Stimulated activated naive B cell treated with anti-CD40 and anti-IgM and Interleukin-4, amounts not matched to agents 10 μg/mL and 1 μg/mL and 100 μg/mL, for 72 hours (primary cell): ENCODE results near the gene MSI2.

Source experiments
- ATAC-seq, 2 donors: fragments of 150-1000 bp; cut with Tn5 transposase; replicated peaks; 2 replicates each; pipeline ENCODE4 v1.10.0; 2021; ENCODE audit warnings: moderate library complexity in 1 of 2
- DNase-seq: peaks from one replicate; pipeline ENCODE4 v3.0.0; 2021
- H3K27ac Mint-ChIP-seq: one replicate; pipeline ENCODE4 v1.8.0; 2022; ENCODE audit warnings: mild to moderate bottlenecking, mixed read lengths
- H3K27me3 Mint-ChIP-seq, 2 donors: one replicate each; pipeline ENCODE4 v1.8.0; 2022; ENCODE audit warnings: mixed read lengths in 2 of 2
- H3K36me3 Mint-ChIP-seq, 2 donors: one replicate each; pipeline ENCODE4 v1.8.0; 2022; ENCODE audit warnings: mixed read lengths in 2 of 2, mild to moderate bottlenecking in 1 of 2
- H3K4me1 Mint-ChIP-seq, 2 donors: one replicate each; pipeline ENCODE4 v1.8.0; 2022; ENCODE audit warnings: mixed read lengths in 2 of 2, mild to moderate bottlenecking in 1 of 2
- H3K4me3 Mint-ChIP-seq, 2 donors: one replicate each; pipeline ENCODE4 v1.8.0; 2022; ENCODE audit warnings: mild to moderate bottlenecking in 2 of 2, mixed read lengths in 2 of 2, moderate library complexity in 1 of 2
- H3K9me3 Mint-ChIP-seq, 2 donors: one replicate each; pipeline ENCODE4 v1.8.0; 2022; ENCODE audit warnings: mixed read lengths in 2 of 2, mild to moderate bottlenecking in 1 of 2

Gene MSI2

DNA sequence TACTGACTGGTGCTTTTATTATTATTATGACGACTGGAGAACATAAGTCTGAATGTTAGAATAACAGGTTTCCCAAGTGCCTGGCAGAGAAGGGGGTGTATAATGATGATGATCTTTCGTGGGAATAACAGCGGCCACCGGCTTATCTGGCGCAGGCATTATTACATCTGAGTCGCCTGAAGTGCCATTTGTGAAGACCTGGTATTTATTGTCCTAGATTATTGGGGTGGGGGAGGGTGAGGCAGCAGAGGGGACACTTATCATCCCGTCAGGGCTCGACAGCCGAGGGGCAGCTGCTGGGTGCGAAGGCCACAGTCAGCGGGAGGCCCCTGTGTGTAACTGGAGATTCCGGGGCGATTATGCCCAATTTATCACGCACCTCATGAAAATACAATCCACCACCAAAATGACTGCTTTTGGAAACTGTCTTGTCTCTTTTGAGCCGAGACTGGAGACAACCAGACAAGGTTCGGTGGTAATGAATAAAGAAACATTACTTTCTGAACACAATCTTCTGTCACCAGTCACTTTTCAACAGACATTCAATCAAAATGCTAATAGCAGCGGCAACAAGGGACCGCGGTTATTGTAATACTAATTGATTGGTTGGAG is 289.5 kb downstream of the MSI2 start:
- Mint-ChIP-seq H3K4me1 (peaks cover 37 to 75% of the 10 kb centered on the region in 2 donors), H3K27me3 (no peaks in the 10 kb centered on the region), H3K4me3 (no peak overlapping the region)

DNA sequence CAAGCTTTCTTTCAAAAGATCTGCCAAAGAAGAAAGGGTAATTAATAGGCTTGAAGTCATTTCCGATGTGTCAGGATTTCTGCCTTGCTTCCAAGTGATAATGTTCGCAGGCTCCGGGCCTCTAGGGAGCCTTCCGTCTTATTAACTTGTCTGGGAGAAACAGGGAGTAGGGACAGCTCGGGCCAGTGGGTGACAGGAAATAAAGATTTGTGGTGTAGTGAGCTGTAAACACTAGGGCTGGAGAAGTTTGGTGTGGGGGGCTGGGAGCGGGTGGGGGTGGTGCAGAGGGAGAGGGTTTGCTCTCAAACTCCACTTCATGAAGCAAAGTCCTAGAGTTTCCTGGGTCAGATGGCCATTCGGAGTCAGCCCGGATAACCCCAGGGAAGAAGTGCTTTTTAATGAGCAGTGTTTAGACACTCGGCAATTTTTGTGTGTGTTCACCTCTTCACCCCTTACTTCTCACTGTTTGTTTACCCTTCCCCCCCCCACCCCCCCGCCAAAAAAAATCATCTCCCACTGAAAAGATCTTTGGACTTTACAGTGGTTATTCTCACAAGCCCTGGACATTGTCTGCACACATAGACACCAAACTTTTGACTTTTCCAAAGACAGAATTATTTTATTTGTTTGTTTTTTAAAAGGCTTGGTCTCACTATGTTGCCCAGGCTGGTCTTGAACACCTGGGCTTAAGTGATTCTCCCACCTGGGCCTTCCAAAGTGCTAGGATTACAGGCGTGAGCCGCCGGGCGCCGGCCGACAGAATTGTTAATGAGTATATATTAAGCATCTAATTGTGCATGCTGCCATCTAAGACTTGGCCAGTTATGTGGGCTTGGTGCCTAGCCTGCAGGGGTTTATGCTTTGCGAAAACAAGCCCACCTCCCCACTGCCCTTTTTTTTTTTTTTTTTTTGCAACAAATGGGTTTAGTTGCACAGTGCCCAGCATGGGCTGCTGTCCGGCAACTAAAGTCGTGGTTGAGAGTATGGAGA is 292.4 kb downstream of the MSI2 start:
- DNase-seq (no peak), ATAC-seq (no peak)
- H3K9me3 Mint-ChIP-seq, result no peaks in the 10 kb centered on the region
- H3K36me3 Mint-ChIP-seq, result peaks cover 3 to 21% of the 10 kb centered on the region in 2 donors
- H3K27ac Mint-ChIP-seq, result peak overlapping the region; percentile 42
- no peaks in the 10 kb centered on the region for H3K27me3 Mint-ChIP-seq
- peaks cover 59 to 88% of the 10 kb centered on the region in 2 donors for H3K4me1 Mint-ChIP-seq
- H3K4me3 Mint-ChIP-seq, result peak overlapping the region in 1 of 2 donors; percentile 48

More for the DNA sequence above, 289.5 kb downstream of the MSI2 start:
- Mint-ChIP-seq H3K9me3 (no peaks in the 10 kb centered on the region), H3K27ac (no peak overlapping the region), H3K36me3 (peaks cover 2 to 26% of the 10 kb centered on the region in 2 donors)
- ATAC-seq, result no peak
- DNase-seq, result no peak

DNA sequence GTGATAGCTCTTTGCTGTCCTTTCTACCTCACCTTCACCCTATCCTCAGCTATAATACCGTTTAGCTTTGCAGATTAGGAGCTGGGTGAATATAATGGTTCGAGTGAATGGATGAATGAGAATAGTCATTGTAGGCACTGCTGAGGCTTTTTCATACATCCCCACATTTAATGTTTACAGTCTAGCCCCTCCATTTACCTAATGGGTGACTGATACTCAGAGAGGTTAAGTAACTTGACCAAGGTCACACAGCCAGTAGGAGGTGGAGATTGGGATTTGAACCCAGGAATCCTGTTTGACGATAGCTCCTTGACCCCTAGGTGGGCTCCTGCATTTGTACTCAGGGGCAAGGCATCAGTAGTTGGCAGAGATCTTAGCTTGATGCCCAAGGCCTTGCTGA is 293.1 kb downstream of the MSI2 start:
- ATAC-seq, result no peak
- peaks cover 58 to 88% of the 10 kb centered on the region in 2 donors for H3K4me1 Mint-ChIP-seq

DNA sequence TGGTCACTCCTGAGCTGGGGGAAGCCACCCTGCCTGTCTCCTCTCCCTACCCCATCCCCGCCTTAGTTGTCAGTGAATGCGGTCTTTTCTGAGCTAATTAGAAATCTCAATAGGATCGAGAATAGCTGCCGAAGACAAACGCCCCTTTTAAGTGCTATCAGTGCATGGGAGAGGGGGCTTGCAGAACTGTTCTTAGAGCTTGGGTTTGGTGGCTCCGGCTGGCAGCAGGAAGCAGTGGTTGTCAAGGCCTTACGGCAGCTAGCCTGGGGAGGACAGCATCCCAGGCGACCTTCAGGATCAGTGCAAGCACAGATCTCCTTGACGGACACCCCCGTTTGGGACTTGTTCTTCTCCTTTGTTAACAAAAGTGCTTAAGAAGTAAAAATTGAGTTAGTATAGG is 293.7 kb downstream of the MSI2 start:
- Mint-ChIP-seq H3K9me3 (no peaks in the 10 kb centered on the region), H3K36me3 (peaks cover 3 to 23% of the 10 kb centered on the region in 2 donors), H3K4me1 (peaks cover 59 to 88% of the 10 kb centered on the region in 2 donors), H3K27me3 (no peaks in the 10 kb centered on the region), H3K27ac (no peak overlapping the region), H3K4me3 (no peak overlapping the region)
- DNase-seq (no peak), ATAC-seq (no peak)

More for the DNA sequence above, 293.1 kb downstream of the MSI2 start:
- Mint-ChIP-seq H3K27me3 (no peaks in the 10 kb centered on the region), H3K36me3 (peaks cover 3 to 21% of the 10 kb centered on the region in 2 donors), H3K4me3 (no peak overlapping the region), H3K27ac (peak overlapping the region; percentile 42), H3K9me3 (no peaks in the 10 kb centered on the region)
- DNase-seq, result no peak

DNA sequence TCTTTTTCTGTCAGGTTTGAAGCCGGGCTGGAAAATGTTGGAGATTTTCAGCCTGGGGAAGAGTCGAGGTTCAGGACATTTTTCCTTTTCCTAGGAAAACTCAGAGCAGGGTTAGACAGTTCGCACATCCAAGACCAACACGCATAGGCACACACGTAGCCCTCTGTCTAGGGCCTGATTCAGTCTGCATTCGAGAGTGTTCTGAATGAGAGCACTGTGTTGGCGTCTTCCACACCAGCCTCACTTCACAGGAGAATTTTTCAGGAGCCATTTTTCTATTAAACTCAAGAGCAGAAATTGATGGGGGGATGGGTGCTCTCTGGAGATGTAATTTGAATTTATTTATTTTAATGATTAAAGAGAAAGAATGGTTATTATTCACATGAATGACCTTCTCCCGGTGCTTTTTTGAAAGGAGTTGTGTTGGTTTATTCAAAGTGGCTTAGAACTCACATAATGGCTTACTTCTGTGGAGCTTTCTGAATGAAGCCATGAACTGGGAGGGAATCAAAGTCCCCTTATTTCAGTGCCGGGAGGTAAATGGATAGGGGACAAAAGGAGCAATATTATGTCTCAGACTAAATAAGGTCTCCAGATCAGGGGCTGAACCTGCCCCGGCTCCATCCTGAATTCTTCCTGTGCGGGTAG is 294.5 kb downstream of the MSI2 start:
- Mint-ChIP-seq H3K27me3 (no peaks in the 10 kb centered on the region), H3K27ac (peak overlapping the region; percentile 91), H3K4me1 (peaks cover 67 to 93% of the 10 kb centered on the region in 2 donors), H3K36me3 (peaks cover 3 to 27% of the 10 kb centered on the region in 2 donors), H3K4me3 (peak overlapping the region; percentile 66 to 74), H3K9me3 (no peaks in the 10 kb centered on the region)
- no peak for ATAC-seq
- no peak for DNase-seq

DNA sequence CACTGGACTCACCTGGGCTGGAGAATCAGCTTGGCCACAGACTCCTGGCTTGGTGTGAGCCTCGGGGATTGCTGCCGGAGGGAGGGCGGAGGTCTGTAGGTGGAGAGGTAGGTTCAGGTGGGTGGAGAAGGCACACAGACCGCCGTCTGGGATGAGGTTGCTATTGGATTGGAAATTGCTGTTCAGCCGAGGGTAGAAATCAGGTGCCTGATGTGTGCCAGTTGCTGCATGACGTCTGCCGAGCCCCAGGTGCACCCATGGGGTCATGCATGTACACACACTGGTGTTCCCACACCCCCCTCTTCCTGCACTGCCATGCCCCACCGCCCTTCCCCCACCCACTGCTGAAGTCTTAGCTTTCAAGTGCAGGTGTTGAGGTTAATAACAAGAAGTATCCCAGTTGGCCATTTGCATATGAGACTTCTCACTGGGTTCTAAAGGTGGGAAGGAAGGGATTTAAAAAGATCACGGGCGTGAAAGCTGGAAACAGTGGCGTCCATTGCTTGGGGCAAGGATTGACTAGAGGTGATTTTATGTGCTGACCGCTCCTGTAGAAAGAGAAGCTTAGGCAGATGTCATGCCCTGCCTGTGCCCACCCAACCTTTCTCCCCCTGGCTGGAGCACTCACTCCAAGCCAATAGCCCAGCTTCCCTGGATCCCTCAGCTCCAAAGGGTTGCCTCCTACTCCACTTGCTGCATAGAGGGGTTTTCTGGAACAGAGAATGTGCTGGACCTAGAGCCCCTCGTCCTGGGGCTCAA is 295.2 kb downstream of the MSI2 start:
- Mint-ChIP-seq H3K27ac (peak overlapping the region; percentile 91), H3K36me3 (peaks cover 3 to 24% of the 10 kb centered on the region in 2 donors), H3K9me3 (no peaks in the 10 kb centered on the region), H3K27me3 (no peaks in the 10 kb centered on the region), H3K4me3 (peak overlapping the region; percentile 66 to 74), H3K4me1 (peaks cover 73 to 99% of the 10 kb centered on the region in 2 donors)
- DNase-seq, result peak; percentile 72
- ATAC-seq, result peak; percentile 87

DNA sequence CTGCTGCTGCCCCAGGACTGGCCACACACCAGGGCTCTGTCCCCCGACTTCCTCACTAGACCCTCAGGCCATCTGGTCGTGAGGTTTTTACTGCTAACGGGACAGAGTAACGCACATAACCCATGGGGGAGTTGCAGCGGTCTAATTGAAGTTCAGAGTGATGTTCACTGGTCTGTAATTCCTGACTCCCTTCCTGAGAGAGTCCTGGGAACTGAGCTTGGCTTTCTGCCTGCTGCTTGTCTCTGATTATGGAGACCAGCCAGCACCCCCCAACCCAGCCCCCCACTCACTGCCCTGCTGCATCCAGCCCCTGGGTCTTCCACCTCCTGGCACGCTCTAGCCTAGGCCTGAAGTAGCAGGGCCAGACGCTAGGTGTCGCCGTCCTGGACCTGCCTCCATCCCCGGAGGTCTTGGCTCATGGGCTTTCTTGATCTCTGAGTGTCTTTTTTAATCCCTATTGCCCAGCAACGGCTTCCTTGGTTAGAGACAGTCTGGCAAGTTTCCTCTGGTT is 295.8 kb downstream of the MSI2 start:
- peaks cover 3 to 21% of the 10 kb centered on the region in 2 donors for H3K36me3 Mint-ChIP-seq
- DNase-seq (peak; percentile 41), ATAC-seq (peak; percentile 66 to 67)
- H3K4me1 Mint-ChIP-seq, result peaks cover 71 to 99% of the 10 kb centered on the region in 2 donors
- peak overlapping the region; percentile 93 for H3K27ac Mint-ChIP-seq
- peak overlapping the region; percentile 72 to 74 for H3K4me3 Mint-ChIP-seq
- H3K27me3 Mint-ChIP-seq, result no peaks in the 10 kb centered on the region
- no peaks in the 10 kb centered on the region for H3K9me3 Mint-ChIP-seq

DNA sequence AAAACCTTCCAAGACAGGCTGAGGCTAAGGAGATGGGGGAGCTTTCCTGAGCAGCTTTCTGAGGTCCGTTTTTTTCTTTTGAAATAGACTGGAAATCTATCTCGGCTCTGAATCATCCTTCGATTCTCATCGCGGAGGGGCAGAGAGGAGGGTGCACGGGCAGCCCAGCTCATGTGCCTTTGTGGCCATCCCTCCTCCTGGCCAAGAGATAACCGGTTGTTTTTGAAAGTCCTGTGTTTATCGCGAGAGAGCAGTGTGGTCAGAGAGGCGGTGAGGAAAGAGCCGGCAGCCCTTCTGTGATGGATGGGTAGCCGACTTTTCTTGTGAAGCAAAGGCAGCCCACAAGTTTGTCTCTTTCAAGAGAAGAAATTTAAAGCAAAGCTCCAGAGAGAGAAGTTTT is 297.2 kb downstream of the MSI2 start:
- peak overlapping the region; percentile 80 for H3K27ac Mint-ChIP-seq
- H3K9me3 Mint-ChIP-seq, result no peaks in the 10 kb centered on the region
- DNase-seq (no peak), ATAC-seq (no peak)
- peaks cover 72 to 99% of the 10 kb centered on the region in 2 donors for H3K4me1 Mint-ChIP-seq
- H3K36me3 Mint-ChIP-seq, result peaks cover 3 to 21% of the 10 kb centered on the region in 2 donors
- H3K4me3 Mint-ChIP-seq, result peak overlapping the region; percentile 34 to 71
- H3K27me3 Mint-ChIP-seq, result no peaks in the 10 kb centered on the region

DNA sequence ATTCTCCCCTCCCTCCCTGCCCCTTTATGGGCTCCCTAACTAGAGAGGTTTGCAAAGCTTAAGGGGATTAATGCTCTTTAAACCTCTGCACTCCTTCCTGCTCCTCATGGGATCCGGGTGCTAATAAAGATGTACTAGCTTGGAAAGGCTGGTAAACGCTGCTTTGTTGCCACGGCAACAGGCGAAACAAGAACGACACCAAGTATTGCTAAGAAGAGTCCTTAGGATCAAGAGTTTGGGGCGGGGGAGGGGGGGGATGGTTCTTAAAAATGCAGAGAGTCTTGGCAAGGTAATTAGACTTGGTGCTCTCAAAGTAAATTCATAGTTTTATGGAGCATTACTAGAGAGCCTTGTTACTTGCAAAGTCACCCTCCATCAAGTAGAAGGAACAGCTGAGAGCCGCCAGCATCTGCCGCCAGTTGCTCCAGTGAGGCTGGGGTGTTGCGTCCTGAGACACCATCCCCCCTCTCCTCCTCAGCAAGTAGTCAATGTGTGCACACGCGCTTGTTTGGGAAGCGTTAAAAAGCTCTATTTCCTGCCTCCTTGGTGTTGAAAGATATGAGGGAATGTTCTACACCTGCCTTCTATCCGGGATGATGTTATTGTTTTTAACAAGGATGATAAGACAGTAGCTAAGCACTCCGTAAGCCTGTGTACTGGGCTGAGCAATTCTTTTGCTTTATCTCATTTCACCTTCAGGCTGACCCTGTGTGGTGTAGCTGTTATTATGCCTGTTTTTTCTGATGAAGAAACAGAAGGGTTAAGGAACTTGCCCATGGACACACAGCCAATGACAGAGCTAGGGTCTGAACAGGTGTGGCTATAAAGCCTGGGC is 297.9 kb downstream of the MSI2 start:
- Mint-ChIP-seq H3K4me1 (peaks cover 73 to 100% of the 10 kb centered on the region in 2 donors), H3K27ac (no peak overlapping the region), H3K36me3 (peaks cover 3 to 28% of the 10 kb centered on the region in 2 donors), H3K27me3 (no peaks in the 10 kb centered on the region), H3K4me3 (no peak overlapping the region), H3K9me3 (no peaks in the 10 kb centered on the region)
- ATAC-seq (no peak), DNase-seq (no peak)

DNA sequence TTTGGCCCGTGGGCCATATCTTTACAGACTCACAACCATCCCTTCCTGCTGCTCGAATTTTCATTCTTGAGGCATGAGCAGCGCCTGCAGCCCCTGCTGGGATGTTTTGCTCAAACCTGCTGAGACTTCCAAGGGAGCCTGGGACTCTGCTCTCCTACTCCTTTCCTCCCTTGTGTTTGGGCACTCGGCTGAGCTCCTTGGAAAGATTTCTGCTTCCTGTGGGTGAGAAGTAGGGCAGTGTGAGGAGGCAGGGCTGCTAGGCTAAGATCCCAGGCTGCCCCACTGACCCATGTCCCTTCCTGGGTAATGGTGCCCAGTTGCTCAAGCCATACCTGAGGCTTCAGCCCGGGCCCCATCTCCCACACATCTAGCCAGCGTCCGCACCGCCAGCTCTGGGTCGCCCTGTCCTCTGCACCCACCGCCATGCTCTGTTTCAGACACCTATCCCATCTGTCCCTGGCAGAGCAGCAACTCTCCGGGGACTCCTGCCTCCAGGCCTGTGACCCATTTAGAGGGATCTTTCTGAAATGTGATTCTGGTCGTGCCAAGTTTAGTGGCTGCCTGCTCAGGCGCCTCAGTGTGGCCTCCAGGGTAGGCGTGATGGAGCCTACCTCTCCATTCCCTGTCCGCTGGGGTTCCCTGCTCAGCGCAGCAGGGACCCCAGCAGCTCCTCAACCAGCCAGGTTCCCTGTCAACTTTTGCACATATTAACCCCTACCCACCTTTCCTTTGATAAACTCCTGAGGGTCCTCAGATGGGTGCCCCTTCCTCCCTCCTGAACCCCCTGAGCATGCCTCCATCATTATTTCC is 298.7 kb downstream of the MSI2 start:
- peaks cover 68 to 100% of the 10 kb centered on the region in 2 donors for H3K4me1 Mint-ChIP-seq
- peak overlapping the region; percentile 14 to 28 for H3K4me3 Mint-ChIP-seq
- peaks cover 3 to 27% of the 10 kb centered on the region in 2 donors for H3K36me3 Mint-ChIP-seq
- DNase-seq, result no peak
- peak overlapping the region; percentile 70 for H3K27ac Mint-ChIP-seq
- H3K9me3 Mint-ChIP-seq, result no peaks in the 10 kb centered on the region
- ATAC-seq, result no peak
- no peaks in the 10 kb centered on the region for H3K27me3 Mint-ChIP-seq

DNA sequence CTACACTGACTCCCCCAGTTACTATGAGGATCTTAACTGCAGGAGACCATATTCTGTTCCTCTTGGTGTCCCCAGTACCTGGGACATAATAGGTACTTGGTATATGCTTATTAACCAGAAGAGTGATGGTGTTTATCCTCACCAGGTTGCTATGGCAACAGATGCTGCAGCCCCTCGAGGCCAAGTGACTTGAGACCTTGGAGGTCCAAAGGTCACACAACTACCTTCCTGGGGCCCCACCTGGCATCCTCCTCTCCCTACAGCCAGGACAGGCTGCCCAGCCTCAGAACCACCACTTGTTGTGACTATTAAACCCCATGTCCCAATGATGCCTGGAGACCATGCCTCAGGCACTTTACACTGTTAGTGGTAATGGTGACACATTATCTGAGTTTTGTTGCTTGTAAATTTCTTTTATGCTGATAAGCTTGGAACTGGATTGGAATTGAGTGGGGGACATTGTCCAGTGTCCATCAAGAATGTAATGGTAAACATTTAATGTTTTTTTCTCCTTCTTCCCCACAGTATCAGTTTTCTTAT is 299.4 kb downstream of the MSI2 start:
- peaks cover 3 to 34% of the 10 kb centered on the region in 2 donors for H3K36me3 Mint-ChIP-seq
- ATAC-seq (no peak), DNase-seq (no peak)
- H3K4me3 Mint-ChIP-seq, result peak overlapping the region in 1 of 2 donors; percentile 14
- H3K9me3 Mint-ChIP-seq, result no peaks in the 10 kb centered on the region
- peak overlapping the region; percentile 70 for H3K27ac Mint-ChIP-seq
- no peaks in the 10 kb centered on the region for H3K27me3 Mint-ChIP-seq
- peaks cover 69 to 100% of the 10 kb centered on the region in 2 donors for H3K4me1 Mint-ChIP-seq

DNA sequence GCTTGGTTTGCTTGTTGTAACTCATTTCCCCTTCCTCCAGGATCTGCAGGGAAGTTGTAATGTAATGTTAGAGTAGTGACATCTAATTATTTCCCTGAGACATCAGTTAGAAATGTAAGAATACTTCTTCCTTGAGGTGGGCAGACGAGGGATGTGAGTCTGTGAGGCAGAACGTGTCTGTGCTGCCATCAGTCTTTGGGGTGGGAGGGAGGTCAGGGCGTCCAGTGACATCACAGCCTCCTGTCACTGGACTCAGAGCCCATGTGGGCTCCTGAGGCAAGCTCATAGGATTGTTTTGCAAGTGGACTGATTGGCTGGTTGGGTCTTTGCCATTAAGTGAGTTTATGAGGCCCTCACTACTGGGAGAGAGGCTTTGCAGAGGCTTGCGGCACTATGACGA is 300.0 kb downstream of the MSI2 start:
- Mint-ChIP-seq H3K27me3 (no peaks in the 10 kb centered on the region), H3K27ac (peak overlapping the region; percentile 73), H3K9me3 (no peaks in the 10 kb centered on the region), H3K36me3 (peaks cover 3 to 38% of the 10 kb centered on the region in 2 donors), H3K4me3 (no peak overlapping the region), H3K4me1 (peaks cover 67 to 100% of the 10 kb centered on the region in 2 donors)
- DNase-seq (no peak), ATAC-seq (no peak)
